ENCODE data around the gene ERGIC1.

DNA sequence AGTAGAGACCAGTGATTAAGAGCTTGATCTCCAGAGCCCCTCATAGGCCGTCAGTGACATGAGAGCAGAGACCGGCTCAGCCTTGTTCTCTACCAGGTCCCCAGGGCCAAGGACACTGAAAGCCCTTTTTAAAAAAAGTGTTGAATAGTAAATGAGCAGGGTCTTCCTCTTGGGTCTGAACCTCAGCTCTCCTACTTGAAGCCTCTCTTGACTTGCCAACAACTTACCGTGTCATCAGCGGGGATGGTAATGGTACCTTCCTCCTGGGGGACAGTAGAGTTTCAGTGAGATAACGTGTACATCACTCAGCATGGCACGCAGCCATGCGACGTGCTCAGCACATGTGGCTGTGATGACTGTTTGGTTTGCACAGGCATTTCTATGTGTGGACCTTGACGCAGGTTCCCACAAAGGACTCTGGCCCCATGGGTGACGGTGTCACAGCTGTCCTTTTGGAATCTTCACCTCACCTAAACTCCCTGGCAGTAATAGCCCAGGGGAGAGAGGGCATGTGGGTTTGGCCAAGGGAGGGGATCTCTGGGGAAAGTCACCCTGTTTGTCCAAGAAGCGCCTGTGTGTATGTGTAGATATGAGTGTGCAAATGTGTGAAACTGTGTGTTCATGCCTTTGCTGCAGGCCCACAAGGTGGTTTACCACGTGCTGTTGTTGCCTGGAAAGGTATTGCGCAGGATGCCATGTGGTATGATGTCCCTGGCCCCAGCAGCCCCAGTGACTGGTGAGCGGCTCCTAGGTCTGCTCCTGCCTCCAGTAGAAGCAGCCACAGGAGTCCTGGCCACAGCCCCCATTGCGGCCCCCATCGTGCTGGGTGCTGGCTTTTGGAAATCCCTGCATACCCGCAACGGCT lies 18.7 kb downstream of the ERGIC1 start:
- TF ChIP-seq, protein P1, sequence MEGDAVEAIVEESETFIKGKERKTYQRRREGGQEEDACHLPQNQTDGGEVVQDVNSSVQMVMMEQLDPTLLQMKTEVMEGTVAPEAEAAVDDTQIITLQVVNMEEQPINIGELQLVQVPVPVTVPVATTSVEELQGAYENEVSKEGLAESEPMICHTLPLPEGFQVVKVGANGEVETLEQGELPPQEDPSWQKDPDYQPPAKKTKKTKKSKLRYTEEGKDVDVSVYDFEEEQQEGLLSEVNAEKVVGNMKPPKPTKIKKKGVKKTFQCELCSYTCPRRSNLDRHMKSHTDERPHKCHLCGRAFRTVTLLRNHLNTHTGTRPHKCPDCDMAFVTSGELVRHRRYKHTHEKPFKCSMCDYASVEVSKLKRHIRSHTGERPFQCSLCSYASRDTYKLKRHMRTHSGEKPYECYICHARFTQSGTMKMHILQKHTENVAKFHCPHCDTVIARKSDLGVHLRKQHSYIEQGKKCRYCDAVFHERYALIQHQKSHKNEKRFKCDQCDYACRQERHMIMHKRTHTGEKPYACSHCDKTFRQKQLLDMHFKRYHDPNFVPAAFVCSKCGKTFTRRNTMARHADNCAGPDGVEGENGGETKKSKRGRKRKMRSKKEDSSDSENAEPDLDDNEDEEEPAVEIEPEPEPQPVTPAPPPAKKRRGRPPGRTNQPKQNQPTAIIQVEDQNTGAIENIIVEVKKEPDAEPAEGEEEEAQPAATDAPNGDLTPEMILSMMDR (IDR thresholded peaks at IDR 0.05): no peak
- TF ChIP-seq POLR2A (IDR thresholded peaks at IDR 0.05): no peak

All from esophagus squamous epithelium (tissue), 4 donors.